ENCODE data around the gene MTOR. TPM values are rescaled to one million over a fixed set of nuclear protein-coding genes. Genes with fewer than 3 reads are reported as not detected.

The MTOR gene
- polyA plus RNA-seq, 4 donors: 27.5 to 45.6 (median 40.9) TPM

- no peak for DNase-seq (ENCODE audit: low read depth in 4 of 4, low spot score in 3 of 4)
Measured at GRCh38 chr1:11229203-11229602, 33.1 kb downstream of the MTOR start.

- DNase-seq (ENCODE audit: low read depth in 4 of 4, low spot score in 3 of 4): no peak
Measured at GRCh38 chr1:11227106-11228077, 35.0 kb downstream of the MTOR start.

DNA sequence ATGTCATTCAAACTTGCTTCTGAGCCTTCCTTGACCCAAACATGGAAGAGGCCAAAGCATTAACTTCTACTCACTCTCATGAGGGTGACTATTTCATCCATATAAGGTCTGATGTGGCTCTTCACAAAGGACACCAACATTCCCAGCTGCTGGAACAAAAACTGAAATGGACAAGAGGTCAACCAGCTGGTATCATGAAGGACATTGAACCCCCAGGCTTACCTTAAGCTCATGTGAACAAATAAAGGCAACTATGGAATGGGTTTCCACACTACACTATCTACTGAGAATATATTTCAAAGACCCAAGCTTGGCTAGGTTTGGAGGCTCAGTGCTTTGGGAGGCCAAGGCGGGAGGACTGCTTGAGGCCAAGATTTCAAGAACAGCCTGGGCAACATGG is 46.3 kb downstream of the MTOR start:
- no peak for DNase-seq (ENCODE audit: low read depth in 4 of 4, low spot score in 3 of 4)

GRCh38 chr1:11215381-11216005 is 46.9 kb downstream of the MTOR start:
- DNase-seq (ENCODE audit: low read depth in 4 of 4, low spot score in 3 of 4): no peak

- no peak for DNase-seq (ENCODE audit: low read depth in 4 of 4, low spot score in 3 of 4)
Measured at GRCh38 chr1:11214698-11215380, 47.5 kb downstream of the MTOR start.

- no peak for DNase-seq (ENCODE audit: low read depth in 4 of 4, low spot score in 3 of 4)
Measured at GRCh38 chr1:11211925-11212587, 50.3 kb downstream of the MTOR start.

- no peak for DNase-seq (ENCODE audit: low read depth in 4 of 4, low spot score in 3 of 4)
Measured at GRCh38 chr1:11211461-11211860, 50.9 kb downstream of the MTOR start.

- DNase-seq (ENCODE audit: low read depth in 4 of 4, low spot score in 3 of 4): no peak
Measured at GRCh38 chr1:11207898-11208611, 54.3 kb downstream of the MTOR start.

DNA sequence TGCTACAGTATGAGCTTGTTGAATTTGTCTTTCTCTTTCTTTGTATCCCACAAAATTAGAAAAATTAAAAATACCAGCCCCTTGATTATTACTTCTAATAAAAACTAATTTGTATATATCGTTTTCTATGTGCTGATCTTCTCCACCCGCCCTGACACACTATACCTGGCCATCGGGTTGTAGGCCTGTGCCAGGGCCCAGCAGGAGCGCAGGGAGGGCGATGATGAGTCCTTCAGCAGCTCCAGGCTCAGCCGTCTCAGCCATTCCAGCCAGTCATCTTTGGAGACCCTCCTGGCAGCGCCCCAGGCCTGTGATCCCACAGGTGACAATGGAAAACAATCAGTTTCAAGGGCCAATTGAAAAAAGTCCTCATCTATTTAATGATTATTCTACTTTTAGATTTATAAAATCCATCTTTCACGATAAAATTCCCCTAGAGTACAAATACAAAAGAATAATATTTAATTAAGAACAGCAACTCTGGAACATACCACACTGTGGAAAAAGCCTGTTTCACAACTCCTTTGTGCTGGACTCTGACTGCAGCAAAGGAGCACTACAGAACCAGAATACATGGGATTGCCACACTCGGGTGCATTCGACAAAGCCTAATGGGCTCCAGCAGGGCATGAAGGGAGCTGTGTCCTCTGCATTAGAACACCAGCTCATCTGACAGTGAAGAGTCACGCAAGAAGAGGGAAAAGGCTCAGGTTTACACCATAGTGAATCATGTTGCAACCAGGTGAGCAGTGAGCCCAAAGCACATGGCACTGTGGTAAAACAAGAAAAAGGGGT is 57.8 kb downstream of the MTOR start:
- no peak for DNase-seq (ENCODE audit: low read depth in 4 of 4, low spot score in 3 of 4)

- no peak for DNase-seq (ENCODE audit: low read depth in 4 of 4, low spot score in 3 of 4)
Measured at GRCh38 chr1:11198851-11199594, 63.3 kb downstream of the MTOR start.

DNA sequence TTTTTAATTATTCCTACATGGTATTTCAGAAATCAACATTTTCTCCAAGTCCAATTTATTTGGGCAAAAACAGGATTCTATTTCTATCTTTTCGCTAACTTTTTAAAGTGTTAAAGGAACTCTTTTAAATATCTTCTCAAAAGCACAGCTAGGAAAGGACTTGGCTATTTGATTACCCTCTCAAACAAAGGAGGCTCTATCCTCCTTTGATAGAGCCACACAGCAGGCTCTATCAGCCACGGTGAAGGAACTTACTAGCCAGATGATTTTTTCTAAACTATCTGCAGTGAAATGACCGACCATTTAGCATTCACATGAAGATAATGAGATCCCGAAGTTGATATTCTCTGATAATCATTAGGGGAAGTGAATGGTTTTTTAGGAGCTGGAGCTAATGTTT is 64.1 kb downstream of the MTOR start:
- no peak for DNase-seq (ENCODE audit: low read depth in 4 of 4, low spot score in 3 of 4)

DNA sequence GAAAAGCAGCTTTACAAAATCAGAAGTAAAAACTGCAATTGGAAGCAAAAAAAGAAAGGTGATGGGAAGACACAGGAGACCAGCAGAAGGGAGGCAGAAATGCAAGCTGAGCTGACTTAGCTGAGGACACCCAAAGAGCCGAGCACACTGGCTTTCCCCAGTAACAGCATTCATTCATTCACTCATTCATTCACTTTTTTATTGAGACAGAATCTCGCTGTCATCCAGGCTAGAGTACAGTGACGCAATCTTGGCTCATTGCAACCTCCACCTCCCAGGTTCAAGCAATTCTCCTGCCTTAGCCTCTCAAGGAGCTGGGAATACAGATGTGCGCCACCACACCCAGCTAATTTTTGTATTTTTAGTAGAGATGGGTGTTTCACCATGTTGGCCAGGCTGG is 65.0 kb downstream of the MTOR start:
- DNase-seq (ENCODE audit: low read depth in 4 of 4, low spot score in 3 of 4): no peak

DNA sequence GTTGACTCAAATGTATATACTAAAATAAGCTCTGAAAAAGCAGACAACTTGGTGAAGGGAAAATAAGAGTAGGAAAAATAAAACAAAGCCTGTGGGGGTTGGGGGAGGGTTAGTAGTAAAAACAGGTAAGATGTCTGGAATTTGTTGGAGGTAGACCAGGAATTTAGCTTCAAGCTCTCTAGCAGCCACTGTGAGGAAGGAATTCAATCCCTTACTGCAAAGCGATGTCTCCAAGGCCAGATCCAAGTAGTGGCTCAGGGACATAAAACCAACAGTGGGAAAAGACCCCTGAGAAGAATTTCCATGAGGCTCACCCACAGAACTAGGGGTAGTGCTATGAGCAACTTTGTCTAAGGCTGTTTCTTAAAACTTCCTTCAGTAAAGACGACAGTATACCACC is 65.4 kb downstream of the MTOR start:
- no peak for DNase-seq (ENCODE audit: low read depth in 4 of 4, low spot score in 3 of 4)

DNA sequence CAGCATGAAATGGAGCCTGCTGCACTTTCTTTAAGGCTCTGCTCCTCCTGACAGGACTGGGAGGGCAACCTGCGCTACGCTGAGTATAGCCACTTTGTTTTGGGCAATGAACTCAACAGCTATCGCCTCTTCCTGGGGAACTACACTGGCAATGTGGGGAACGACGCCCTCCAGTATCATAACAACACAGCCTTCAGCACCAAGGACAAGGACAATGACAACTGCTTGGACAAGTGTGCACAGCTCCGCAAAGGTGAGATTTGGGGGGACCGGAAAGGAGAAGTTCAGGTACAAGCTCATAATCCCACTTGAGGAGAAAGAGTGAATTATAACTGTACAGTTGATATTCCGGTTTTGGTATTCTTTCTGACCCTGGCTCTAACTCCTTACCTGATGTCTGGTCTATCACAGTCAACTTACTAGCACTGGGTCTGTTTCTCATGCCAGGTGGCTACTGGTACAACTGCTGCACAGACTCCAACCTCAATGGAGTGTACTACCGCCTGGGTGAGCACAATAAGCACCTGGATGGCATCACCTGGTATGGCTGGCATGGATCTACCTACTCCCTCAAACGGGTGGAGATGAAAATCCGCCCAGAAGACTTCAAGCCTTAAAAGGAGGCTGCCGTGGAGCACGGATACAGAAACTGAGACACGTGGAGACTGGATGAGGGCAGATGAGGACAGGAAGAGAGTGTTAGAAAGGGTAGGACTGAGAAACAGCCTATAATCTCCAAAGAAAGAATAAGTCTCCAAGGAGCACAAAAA is 67.8 kb downstream of the MTOR start:
- no peak for DNase-seq (ENCODE audit: low read depth in 4 of 4, low spot score in 3 of 4)

GRCh38 chr1:11193376-11193775 is 69.0 kb downstream of the MTOR start:
- no peak for DNase-seq (ENCODE audit: low read depth in 4 of 4, low spot score in 3 of 4)

- no peak for DNase-seq (ENCODE audit: low read depth in 4 of 4, low spot score in 3 of 4)
Measured at GRCh38 chr1:11188858-11189451, 73.4 kb downstream of the MTOR start, which contains the start of gene ANGPTL7. Gene ANGPTL7, plus strand, starts transcription at chr1:11189355. Its CDS starts 225 bp downstream, at chr1:11189580.

DNA sequence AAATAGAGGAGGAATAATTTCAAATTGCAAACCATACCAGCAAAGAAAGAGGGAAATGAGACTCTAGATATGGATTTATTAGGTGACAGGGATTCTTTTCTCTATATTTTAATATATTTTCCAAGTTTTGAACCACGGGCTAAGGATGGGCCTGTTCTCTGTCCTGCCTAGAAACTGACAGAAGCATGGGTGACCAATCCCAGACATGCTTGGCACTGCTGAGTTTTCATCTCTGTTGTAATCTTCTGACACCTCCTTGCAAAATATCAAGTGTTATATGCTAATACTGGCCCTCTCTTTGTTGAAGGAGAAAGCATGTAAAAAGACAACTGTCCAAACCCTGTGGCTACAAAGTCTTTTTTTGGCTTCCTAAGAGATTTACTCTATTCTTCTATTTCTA is 74.0 kb downstream of the MTOR start:
- no peak for DNase-seq (ENCODE audit: low read depth in 4 of 4, low spot score in 3 of 4)

All from left renal pelvis (tissue), 4 donors.